Measurements from ENCODE around the gene MAP3K4.

Gene MAP3K4

DNA sequence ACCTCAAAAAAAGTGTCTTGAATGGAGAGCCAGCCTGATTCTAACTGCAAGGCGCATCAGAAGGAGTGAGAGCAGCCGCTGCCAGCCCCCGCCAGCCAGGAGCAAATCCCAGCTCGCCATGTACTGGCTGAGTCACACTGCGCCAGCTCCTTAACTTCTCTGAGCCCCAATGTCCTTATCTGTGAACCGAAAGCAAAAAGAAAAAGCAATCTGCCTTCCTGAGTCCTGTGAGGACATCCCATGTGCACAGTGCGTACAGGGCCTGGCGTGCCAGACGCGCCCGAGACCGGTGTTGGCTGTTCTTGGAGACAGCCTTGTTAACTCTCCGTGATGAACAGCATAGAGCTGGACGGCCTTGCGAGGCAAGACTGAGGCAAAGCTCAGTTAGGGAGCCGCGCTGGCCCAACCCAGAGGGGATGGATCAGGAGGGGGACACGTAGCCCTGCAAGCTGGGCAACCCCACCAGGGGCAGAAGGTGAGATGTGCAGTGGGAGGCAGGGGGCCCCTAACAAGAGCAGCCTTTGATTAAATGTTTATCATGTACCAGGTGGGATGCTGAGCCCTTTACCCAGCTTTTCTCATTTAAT, 159.6 kb downstream of the MAP3K4 start:
- Histone ChIP-seq H3K4me3 (ENCODE audit: low read depth, low read length) (no peak overlapping the region), H3K27me3 (replicated peaks) (no peaks in the 10 kb centered on the region), H3K36me3 (replicated peaks) (peaks cover 18% of the 10 kb centered on the region), H3K27ac (no peak overlapping the region)
- TF ChIP-seq, protein P1, sequence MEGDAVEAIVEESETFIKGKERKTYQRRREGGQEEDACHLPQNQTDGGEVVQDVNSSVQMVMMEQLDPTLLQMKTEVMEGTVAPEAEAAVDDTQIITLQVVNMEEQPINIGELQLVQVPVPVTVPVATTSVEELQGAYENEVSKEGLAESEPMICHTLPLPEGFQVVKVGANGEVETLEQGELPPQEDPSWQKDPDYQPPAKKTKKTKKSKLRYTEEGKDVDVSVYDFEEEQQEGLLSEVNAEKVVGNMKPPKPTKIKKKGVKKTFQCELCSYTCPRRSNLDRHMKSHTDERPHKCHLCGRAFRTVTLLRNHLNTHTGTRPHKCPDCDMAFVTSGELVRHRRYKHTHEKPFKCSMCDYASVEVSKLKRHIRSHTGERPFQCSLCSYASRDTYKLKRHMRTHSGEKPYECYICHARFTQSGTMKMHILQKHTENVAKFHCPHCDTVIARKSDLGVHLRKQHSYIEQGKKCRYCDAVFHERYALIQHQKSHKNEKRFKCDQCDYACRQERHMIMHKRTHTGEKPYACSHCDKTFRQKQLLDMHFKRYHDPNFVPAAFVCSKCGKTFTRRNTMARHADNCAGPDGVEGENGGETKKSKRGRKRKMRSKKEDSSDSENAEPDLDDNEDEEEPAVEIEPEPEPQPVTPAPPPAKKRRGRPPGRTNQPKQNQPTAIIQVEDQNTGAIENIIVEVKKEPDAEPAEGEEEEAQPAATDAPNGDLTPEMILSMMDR (IDR thresholded peaks at IDR 0.05; ENCODE audit: low read depth, low read length, missing control alignments) = no peak
- DNase-seq = no peak
- in situ Hi-C loops (cut with HindIII; ENCODE audit: low pct_ligation_motif_present, low sequenced_read_pairs) = no loop called here

DNA sequence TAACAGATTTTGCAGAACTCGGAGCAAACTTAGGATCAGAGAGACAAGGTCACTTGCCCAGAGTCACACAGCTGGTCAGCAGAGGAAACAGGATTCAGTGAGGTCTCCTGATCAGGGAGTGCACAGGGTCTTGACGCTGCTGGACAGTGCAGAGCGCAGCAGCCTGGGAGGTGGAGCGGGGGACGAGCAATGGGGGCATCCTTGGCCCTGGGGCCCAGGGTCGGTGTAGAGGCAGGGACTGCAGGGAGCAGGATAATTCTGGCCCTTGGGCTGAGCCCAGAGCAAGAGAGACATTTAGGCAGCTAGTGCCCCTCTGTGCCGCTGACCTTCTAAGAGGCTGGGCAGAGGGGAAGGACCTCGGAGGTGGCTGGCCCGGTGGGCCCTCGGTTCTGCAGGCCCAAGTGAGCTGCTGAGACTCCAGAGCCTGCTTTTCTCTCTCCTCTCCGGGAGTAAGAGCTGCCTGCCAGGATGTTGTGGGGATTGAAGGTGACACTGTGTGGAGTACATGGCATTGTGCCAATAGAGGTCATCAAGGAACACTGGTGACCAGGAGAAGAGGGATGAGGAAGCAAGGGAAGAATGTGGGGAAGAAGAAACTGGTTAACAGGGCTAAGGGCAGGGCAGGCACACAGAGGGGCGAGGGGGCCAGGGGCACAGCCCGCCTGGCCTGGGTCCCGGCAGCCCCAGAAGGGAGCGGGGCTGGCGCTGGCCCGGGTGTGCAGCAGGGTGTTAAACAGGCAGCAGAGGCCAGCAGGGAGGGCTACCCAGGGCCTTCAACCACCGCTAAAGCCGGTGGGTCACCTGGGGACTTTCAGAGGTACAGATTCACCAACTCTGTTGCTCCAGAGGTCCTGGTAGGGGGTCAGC, 160.3 kb downstream of the MAP3K4 start:
- no peak overlapping the region for H3K27ac ChIP-seq
- in situ Hi-C loops (cut with HindIII; ENCODE audit: low pct_ligation_motif_present, low sequenced_read_pairs) = no loop called here
- H3K36me3 ChIP-seq (replicated peaks) = peaks cover 16% of the 10 kb centered on the region
- TF ChIP-seq, protein P1 (IDR thresholded peaks at IDR 0.05; ENCODE audit: low read depth, low read length, missing control alignments) = no peak
- no peak for DNase-seq
- H3K27me3 ChIP-seq (replicated peaks) = no peaks in the 10 kb centered on the region
- no peak overlapping the region for H3K4me3 ChIP-seq (ENCODE audit: low read depth, low read length)

DNA sequence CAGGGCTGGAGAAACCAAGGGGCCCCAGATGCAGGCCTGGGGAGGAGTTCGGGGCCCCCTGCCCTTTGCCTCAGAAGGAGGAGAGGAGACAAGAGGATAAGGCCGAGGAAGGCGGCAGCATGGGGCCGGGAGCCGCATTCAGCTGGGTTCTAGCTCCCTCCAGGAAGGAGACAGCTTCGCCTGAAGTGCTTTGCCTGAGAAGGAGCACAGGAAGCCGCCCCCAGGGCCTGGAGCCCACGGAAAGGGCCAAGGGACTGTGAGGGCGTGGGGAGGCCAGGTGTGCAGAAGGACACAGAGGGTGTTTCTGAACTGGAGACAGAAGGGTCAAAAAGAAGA, 160.9 kb downstream of the MAP3K4 start:
- no peak overlapping the region for H3K4me3 ChIP-seq (ENCODE audit: low read depth, low read length)
- H3K36me3 ChIP-seq (replicated peaks) = peaks cover 15% of the 10 kb centered on the region
- in situ Hi-C loops (cut with HindIII; ENCODE audit: low pct_ligation_motif_present, low sequenced_read_pairs) = no loop called here
- H3K27ac ChIP-seq = no peak overlapping the region
- no peaks in the 10 kb centered on the region for H3K27me3 ChIP-seq (replicated peaks)
- no peak for DNase-seq
- TF ChIP-seq, protein P1 (IDR thresholded peaks at IDR 0.05; ENCODE audit: low read depth, low read length, missing control alignments) = no peak

DNA sequence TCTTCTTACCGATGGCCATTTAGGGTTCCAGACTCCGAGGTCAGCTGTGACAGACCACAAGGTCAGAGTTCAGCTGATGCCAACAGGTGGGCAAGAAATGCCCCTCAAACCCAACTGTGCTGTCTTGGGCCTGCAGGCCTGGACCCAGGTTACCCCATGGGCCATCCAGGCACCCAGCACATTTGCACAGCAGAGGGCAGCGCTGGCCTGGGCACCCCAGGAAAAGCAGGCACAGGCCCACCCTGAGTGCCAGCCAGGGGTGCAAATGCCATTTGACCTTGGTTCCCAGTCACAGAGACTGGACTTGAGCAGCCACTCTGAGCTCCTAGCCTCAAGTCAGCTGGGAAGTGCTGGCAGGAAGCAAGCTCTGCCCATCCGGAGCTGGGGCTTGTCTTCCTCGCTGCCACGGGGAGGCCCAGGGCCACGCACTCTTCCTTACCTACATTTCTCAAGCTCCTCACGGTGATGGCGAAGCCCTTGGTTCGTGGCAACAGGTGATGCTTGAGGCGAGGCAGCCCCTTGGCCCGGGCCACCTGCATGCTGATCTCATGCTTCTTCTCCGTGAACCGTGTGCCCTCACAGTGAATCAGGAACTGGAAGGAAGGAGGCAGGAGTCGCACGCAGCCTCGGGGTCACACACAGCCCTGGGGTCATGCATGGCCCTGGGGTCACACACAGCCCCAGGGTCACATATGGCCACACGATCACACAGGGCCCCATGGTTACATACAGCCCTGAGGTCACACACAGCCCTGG, 161.5 kb downstream of the MAP3K4 start:
- Histone ChIP-seq H3K4me3 (ENCODE audit: low read depth, low read length) (no peak overlapping the region), H3K27ac (no peak overlapping the region), H3K36me3 (replicated peaks) (peaks cover 12% of the 10 kb centered on the region), H3K27me3 (replicated peaks) (no peaks in the 10 kb centered on the region)
- no peak for DNase-seq
- in situ Hi-C loops (cut with HindIII; ENCODE audit: low pct_ligation_motif_present, low sequenced_read_pairs) = no loop called here
- TF ChIP-seq, protein P1 (IDR thresholded peaks at IDR 0.05; ENCODE audit: low read depth, low read length, missing control alignments) = peak; percentile 76

DNA sequence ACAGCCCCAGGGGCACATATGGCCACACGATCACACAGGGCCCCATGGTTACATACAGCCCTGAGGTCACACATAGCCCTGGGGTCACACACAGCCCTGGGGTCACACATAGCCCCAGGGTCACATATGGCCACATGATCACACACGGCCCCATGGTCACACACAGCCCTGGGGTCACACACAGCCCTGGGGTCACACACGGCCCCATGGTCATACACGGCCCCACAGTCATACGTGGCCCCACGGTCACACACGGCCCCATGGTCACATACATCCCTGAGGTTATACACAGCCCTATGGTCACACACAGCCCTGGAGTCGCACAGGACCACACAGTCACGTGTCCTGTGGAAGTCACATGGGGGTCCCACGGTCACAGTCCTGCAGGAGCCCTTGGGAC, 162.2 kb downstream of the MAP3K4 start:
- TF ChIP-seq, protein P1 (IDR thresholded peaks at IDR 0.05; ENCODE audit: low read depth, low read length, missing control alignments) = no peak

More for the DNA sequence above, 162.2 kb downstream of the MAP3K4 start:
- Histone ChIP-seq H3K4me3 (ENCODE audit: low read depth, low read length) (no peak overlapping the region), H3K36me3 (replicated peaks) (peaks cover 7% of the 10 kb centered on the region), H3K27ac (no peak overlapping the region), H3K27me3 (replicated peaks) (no peaks in the 10 kb centered on the region)
- in situ Hi-C loops (cut with HindIII; ENCODE audit: low pct_ligation_motif_present, low sequenced_read_pairs) = no loop called here
- no peak for DNase-seq

All from brain microvascular endothelial cell (primary cell).